ENCODE data around the gene RAP1GAP. TPM values are rescaled to one million over a fixed set of nuclear protein-coding genes. Genes with fewer than 3 reads are reported as not detected.

The RAP1GAP gene
- polyA plus RNA-seq, 3 donors: 16.9 to 23.3 (median 20.7) TPM

GRCh38 chr1:21559788-21560567 is 109.2 kb downstream of the RAP1GAP start:
- no peak for DNase-seq (ENCODE audit: low read depth in 3 of 3, low spot score in 2 of 3)

- DNase-seq (ENCODE audit: low read depth in 3 of 3, low spot score in 2 of 3): no peak
Observed at GRCh38 chr1:21553116-21553926, 115.8 kb downstream of the RAP1GAP start.

- no peak for DNase-seq (ENCODE audit: low read depth in 3 of 3, low spot score in 2 of 3)
Observed at GRCh38 chr1:21552715-21553114, 116.4 kb downstream of the RAP1GAP start.

DNA sequence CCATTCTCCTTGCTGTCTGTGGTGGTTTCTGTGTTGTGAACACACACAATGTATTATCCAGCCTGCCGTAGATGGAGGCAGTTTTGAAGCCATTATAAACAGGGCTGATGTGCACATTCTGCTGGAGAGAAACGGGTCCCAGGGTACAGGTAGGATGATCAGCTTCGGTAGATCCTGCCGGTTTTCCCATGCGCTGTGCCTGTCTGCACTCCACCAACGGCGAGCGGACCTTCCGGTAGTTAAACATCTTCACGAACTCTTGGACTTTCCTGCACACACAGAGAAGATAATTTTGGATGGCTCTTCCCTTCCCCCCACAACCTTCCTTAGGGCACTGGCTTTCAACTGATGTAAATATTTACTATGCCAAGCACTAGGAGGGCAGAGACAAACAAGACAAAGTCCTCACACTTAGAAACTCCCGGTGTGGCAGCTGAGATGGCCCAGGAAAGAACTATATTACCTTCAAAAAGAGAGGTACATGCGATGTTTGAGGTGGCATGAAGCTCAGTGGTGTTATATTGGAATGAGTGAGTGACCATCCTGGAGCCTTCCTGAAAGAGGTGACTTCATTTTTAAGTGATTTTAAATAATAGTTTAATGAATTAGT is 118.2 kb downstream of the RAP1GAP start:
- no peak for DNase-seq (ENCODE audit: low read depth in 3 of 3, low spot score in 2 of 3)

GRCh38 chr1:21550097-21550496 is 119.1 kb downstream of the RAP1GAP start:
- no peak for DNase-seq (ENCODE audit: low read depth in 3 of 3, low spot score in 2 of 3)

- DNase-seq (ENCODE audit: low read depth in 3 of 3, low spot score in 2 of 3): no peak
Observed at GRCh38 chr1:21547876-21548275, 121.3 kb downstream of the RAP1GAP start.

Other genes with a start within 250 kb of the RAP1GAP start
- 10 to 100 TPM; 16.9 to 21.2 (median 17.9) TPM for gene NBPF3, start 229.2 kb downstream of the RAP1GAP start, polyA plus RNA-seq (ENCODE audit: insufficient read length in 3 of 3)
- gene ALPL, start 159.9 kb downstream of the RAP1GAP start, polyA plus RNA-seq (ENCODE audit: insufficient read length in 3 of 3): 10 to 100 TPM; 29.1 to 30.4 (median 30.2) TPM
- 10 to 100 TPM; 61.0 to 67.0 (median 64.7) TPM for gene USP48, start 113.8 kb upstream of the RAP1GAP start, polyA plus RNA-seq (ENCODE audit: insufficient read length in 3 of 3)
- gene LDLRAD2, start 142.9 kb upstream of the RAP1GAP start, polyA plus RNA-seq (ENCODE audit: insufficient read length in 3 of 3): 1 to 10 TPM; 3.3 to 4.5 (median 4.5) TPM